ENCODE measurements around the gene NOS3.
A peak's percentile ranks its signal among the peaks of the same experiment; 100 is the strongest.

The NOS3 gene

DNA sequence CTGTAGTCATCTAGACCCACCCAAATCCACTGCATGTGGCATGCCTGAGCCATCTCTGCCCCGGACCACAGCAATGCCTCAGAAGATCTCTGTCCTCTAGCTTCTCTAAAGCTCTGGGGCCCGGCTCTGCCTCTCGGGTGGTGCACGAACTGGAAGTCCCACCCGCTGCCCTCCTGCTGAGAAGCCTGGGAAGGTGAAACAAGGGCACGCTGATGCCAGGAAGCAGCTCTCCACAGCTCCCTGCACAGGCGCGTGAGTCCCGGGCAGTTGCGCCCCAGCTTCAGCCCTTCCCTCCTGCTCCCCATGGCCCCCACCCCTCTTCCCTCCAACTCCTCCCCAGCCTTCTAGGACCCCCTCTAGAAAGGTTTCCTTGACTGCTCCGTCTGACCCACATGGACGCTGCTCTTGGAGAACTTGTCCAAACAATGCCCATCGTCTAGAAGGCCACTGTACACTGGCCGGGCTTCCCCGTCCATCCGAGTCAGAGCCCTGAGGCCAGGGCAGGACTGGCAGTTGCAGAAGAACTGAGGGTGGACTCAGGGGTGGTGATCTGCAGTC is 25.5 kb upstream of the NOS3 start:
- no peak for DNase-seq

- DNase-seq, result no peak
Observed at GRCh38 chr7:150966002-150966401, 24.8 kb upstream of the NOS3 start.

DNA sequence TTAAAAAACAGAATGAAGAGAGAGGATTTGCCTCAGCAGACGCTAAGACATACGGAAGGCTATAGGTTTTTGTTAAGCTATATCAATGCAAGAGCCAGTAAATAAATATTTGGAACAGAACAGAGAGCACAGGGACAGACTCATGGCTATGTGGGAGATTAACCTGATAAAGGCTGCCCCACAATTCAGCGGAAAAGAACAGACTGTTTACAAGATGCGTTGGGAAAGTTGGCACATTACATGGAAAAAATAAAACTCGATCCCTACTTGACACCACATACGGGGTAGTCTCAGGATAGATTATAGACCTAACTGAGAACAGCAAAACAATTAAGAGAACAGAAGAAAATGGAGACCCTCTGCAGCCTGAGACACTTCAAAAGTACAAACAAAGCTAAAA is 23.5 kb upstream of the NOS3 start:
- DNase-seq, result no peak

DNA sequence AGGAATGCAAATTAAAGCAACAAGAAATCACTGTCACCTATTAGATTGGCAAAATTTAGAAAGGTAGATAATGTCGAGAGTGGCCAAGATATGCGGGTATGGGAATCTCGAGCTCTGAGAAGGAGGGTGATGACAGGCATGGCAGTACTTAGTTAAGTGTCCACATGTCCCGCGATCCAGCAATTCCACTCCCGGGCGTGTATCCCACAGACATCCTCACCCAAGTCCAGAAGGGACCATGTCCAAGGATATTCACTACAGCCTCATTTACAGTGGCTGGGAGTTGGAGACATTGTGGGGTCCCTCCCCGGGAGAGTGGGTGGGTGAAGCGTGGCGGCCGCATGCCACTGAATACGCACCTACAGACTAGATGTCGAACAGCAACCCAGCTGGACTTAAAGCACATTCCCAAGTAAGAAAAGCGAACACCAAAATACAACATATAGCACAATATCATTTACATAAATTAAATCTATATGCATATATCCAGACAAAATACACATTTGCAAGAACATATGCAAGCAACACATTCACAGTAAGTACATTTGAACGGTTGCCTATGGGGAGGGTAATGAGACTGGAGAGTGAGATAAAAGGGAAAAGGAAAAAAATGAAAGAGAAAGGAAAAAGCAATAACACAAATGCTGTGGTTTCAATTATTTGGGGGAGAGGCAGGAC is 22.6 kb upstream of the NOS3 start:
- DNase-seq, result no peak

DNA sequence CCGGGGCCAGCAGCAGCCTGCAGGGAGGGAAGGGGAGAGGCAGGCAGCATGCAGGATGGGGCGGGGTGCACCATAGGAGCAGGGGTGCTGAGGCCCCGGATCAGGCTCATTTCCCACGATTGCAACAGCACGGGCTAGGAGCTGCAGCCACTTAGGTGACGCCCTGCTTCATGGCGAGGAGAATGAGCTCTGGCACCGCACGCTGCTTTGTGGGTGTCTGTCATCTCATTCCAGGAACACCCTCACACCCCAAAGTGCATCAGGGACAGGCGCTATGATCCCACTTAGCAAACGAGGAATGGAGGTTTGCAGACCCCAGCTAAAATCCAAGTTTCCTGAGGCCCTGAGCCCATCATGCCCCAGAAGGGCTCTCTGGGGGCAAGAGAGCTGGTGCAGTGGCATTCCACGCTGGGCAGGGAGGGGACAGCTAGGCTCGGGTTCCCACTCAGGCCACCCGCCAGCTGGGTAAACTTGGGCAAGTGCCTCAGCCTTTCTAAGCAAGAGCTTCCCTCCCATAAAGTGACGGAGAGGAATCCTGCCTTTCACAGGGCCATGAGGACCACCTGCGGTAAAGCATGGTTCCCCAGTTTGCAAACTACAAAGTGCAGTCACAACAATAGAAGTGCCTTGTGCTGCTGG is 22.0 kb upstream of the NOS3 start:
- DNase-seq, result no peak

DNA sequence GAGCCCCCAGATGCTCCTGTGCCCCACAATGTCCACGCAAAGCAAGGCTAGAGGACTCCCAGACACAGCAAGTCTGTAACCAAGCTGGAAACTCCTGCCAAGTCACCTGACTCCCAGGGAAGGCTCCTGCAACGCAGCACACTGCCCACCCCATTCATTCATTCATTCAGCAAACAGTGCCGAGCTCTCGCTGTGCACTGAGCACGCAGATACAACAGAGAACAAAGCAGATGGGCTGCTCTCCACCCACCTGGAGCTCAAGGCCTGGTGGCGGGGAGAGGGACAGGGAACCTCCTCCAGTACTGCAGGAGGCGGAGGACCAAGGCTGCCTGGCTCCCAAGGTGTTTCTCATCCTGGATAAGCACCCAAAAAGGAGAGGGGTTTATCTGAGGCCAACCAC is 21.3 kb upstream of the NOS3 start:
- DNase-seq, result no peak

- DNase-seq, result no peak
Observed at GRCh38 chr7:150970424-150970823, 20.4 kb upstream of the NOS3 start.

- no peak for DNase-seq
Observed at GRCh38 chr7:150971242-150972022, 19.4 kb upstream of the NOS3 start.

DNA sequence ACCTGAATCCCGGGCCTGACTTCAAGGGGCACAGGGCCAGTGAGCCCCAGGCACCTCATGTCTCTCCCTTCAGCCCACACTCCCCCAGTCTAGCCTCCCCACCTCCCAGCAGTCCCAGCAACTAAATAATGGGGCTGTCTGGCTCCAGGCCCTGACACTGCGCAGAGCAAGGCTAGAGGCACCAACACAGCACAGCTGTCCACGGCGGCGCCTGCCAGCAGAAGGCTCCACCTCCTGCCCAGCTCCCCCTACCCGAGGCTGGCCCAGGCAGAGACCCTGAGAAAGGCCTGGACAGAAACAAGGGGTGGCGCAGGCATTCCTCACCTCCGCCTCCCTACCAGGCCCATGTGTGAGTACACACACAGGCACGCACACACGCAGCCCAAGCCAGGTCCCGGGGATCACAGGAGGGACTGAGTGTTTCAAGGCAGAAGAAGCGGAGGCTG is 18.8 kb upstream of the NOS3 start:
- DNase-seq, result no peak

- no peak for DNase-seq
Observed at GRCh38 chr7:150972741-150973140, 18.1 kb upstream of the NOS3 start.

- no peak for DNase-seq
Observed at GRCh38 chr7:150973571-150974451, 17.0 kb upstream of the NOS3 start.

GRCh38 chr7:150974468-150975391 is 16.1 kb upstream of the NOS3 start:
- peak; percentile 78 to 84 for DNase-seq

DNA sequence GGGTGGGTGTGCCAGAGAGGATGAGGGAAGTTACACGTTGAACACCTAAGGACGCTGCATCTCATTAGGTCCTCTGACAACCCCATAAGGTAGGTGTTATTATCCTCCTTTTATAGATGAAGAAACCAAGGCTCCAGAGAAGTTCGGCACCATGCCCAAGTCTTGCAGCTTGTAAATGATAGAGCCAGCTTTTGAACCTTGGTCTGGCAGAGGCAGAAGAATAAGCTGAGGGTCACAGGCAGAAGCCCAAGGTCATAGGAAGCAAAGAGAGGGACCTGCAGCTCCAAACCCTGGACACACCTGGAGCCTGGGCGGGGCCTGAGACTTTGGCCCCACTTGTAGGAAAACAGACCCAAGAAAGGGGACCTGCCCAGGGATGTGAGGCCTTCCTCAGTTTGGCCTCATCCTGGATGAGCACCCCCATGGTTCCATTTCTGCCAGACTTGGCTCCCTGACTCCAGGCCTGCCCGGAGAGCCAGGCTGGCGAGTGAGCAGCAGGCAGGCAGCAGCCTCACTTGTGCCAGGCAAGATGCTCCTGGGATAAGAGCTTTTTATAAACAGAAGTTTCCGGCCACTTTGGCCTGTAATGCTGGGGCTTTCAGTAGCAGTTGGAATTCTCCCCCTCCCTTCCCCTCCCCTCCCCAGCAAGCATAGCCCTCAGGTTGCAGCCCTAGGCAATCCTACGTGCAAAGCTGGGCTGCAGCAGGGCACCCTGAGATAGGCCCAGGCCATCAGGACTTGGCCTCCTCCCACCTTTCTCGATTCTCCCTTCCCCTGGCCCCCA is 15.1 kb upstream of the NOS3 start:
- DNase-seq, result no peak

DNA sequence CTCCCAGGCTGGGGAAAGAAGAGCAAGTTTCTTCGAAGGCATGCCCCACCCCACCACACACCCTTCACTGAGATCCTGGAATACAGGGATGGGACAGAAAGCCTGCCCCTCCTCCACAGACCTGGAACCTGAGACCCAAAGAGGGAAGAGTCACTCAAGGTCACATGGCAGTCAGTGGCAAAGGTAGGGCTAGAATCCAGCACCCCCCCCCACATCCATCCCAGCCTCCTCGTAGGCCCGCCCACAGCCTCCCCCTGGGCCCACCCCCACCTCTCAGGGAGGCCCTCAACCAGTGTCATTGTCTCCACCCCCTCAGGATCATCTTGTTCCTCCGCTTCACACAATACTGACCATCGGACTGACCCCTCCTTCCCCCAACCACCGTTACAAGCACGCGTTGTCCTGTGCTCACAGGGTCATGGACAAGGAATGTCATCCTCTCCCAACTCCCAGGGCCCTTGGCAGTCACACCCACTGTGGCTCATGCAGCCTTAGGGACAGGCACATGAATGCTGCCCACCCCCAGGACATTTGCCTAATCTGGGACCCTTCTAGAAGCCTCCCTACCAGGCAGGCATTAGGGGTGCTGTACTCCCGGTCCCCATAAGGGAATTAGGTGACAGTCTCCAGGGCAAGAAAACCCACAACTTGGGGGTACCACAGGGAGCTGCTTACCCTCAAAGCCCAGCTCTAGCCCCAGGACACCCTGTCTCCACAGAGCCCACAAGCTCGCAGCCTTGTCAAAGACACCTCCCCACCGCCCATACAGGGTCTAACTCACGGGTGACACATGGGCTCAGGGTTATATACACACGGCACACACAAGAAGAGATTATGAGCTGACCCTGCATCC is 14.1 kb upstream of the NOS3 start:
- DNase-seq, result no peak

- DNase-seq, result no peak
Observed at GRCh38 chr7:150977382-150978125, 13.3 kb upstream of the NOS3 start.

DNA sequence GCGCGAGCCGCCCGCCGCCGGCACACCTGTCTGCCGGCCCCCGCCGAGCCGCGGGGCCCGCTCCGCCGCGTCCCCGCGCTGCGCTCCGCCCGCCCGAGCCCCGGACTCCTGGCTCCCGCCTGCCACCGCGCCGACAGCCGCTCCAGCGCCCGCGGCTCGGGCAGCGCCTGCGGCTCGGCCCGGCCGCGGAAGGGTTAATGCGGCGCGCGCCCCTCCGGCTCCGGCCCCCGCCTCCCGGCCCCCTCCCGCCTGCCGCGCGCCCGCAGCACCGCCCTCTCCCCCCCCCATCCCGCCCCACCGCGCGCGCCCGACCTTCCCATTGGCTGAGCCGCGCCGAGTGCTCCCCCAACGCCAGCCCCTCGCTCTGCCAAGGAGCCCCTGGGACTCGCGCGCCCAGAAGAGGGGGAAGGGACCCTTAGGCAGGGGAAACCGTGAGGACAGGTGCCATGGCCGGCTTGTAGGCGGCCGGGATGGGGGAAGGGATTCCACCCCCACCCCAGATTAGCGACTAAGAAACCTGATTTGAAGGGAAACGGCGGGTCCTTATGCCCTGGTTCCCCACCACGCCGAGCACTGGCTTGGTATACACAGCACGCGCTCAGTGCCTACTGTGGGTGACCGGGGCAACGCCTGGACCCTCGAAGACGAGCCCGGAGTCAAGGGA is 12.6 kb upstream of the NOS3 start, which contains the start of gene KCNH2:
TSS of gene KCNH2 (minus strand) at position 196 of the 664 bp plus-strand sequence. CDS start 408 bp downstream, outside the sequence.
- DNase-seq, result peak in 1 of 2 experiments; percentile 46

- no peak for DNase-seq
Observed at GRCh38 chr7:150979713-150980390, 11.0 kb upstream of the NOS3 start.

DNA sequence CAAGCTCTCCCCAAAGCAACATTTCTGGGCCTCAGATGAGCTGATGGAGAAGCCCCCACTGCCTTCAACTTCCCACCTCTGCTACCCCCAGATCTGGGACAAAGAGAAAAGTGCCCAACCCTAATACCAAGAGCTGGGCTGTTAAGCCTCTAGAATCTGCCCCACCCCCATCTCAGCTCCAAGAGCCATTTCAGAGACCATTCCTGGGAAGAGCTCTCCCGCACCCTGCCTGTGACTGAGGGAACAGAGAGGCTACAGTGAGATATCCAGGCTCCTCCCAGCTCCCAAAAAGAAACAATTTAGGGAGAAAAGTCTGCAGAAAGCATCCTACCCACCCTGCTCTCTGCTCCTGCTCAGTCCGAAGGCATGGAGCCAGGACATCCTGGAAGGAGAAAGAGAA is 10.2 kb upstream of the NOS3 start:
- no peak for DNase-seq

Data from stimulated activated CD4-positive, alpha-beta T cell treated with anti-CD3 and anti-CD28 coated beads, Interleukin-4, amount 100 ng/mL, for 4 hours (primary cell).